K562 (cell line): ENCODE measurements around the gene SLC5A4. TPM values are rescaled to one million over a fixed set of nuclear protein-coding genes. Genes with fewer than 3 reads are reported as not detected.

Experiments
- GTF2F1 ChIP-seq: IDR thresholded peaks from 2 replicates; pipeline ENCODE4 v1.6.1; 2011; ENCODE audit warnings: low read depth, low read length, improper control_type of control experiment
- MCM2 ChIP-seq: fragments of 450-650 bp; IDR thresholded peaks from 2 replicates; pipeline ENCODE4 v1.6.1; 2017; ENCODE audit warnings: low read depth, mild to moderate bottlenecking
- TOE1 ChIP-seq, 2 experiments: fragments of 450-650 bp in 1 of 2; sonication (generic) in 1 of 2; formaldehyde crosslinking in 1 of 2; IDR thresholded peaks; 2 replicates each; pipeline versions ENCODE4 v1.7.1 to v1.8.0; 2016 to 2022; ENCODE audit warnings: borderline replicate concordance in 2 of 2, mild to moderate bottlenecking in 2 of 2, antibody characterized with exemption in 1 of 2, inconsistent platforms in 1 of 2, low read depth in 1 of 2, missing genetic modification reagents in 1 of 2, moderate library complexity in 1 of 2
- ZFP30 ChIP-seq: fragments of 250-450 bp; sonication (Bioruptor Pico); IDR thresholded peaks from 2 replicates; pipeline ENCODE4 v1.8.0; 2022; ENCODE audit warnings: moderate library complexity, mild to moderate bottlenecking, inconsistent platforms, borderline replicate concordance
- ZNF407 ChIP-seq: fragments of 450-650 bp; IDR thresholded peaks from 2 replicates; pipeline ENCODE4 v1.6.1; 2016; ENCODE audit warnings: low read depth
- polyA plus RNA-seq, 8 experiments: library from polyadenylated mRNA; depleted of rRNA in 4 of 8; stranded (reverse) in 5 of 8; unstranded in 3 of 8; fragments of >200 nt; fragmentation: Nextera tagmentation in 2 of 8; fragmentation: Illumina TruSeq in 1 of 8; extraction: Ambion mirVana in 2 of 8; extraction: Trizol in 1 of 8; gene quantifications; 2 replicates each; pipeline versions ENCODE4 v1.2.1 to v1.2.3, GENCODE V29; 2011 to 2014; ENCODE audit warnings: inconsistent platforms in 1 of 8, missing spikeins in 1 of 8
- total RNA-seq, 7 experiments: library from RNA; depleted of rRNA in 6 of 7; stranded (reverse); fragments of >200 nt in 6 of 7; fragmentation: Illumina TruSeq in 2 of 7; extraction: Trizol in 2 of 7; gene quantifications; 2 replicates each; pipeline versions ENCODE4 v1.2.1 to v1.2.3, GENCODE V29; 2011 to 2021; ENCODE audit warnings: low replicate concordance in 1 of 7
- TF ChIP-seq, protein P1 (sequence below): fragments of 450-650 bp; IDR thresholded peaks from 2 replicates; pipeline ENCODE4 v1.6.1; 2016
- TF ChIP-seq, protein P2 (sequence below): fragments of 250-450 bp; sonication (Bioruptor Pico); IDR thresholded peaks from 2 replicates; pipeline ENCODE4 v1.5.0; 2022; ENCODE audit warnings: mild to moderate bottlenecking

The SLC5A4 gene
- total and polyA plus RNA-seq, 9 of the 15 experiments (the other 6 are each of a cell fraction or from before 2014, with no cell fraction given): not detected

DNA sequence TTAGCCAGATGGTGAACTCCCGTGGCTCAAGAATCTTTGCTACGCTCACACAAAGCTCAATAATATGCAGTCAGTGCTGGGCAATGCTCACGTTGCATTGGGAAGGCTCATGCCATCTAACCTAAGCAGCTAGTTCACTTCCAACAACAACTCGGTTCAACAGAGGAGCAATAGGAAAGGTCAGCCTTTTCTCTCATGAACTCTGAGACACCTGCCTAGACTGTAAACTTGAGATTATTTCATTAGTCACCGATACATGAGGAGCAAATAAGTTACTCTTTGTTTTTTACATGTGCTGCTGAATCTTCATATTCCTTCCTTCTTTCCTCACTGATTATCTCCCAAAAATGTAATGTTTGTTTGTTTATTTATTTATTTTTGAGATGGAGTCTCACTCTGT is 9.0 kb downstream of the SLC5A4 start (continued):
- no peak for TF ChIP-seq TOE1 (IDR thresholded peaks at IDR 0.05; ENCODE audit: borderline replicate concordance)
- no peak for TF ChIP-seq TOE1 (CRISPR knock-in tag; IDR thresholded peaks at IDR 0.05; ENCODE audit: borderline replicate concordance, low read depth)
- TF ChIP-seq ZFP30: no peak
- no peak for TF ChIP-seq MCM2
- TF ChIP-seq, protein P1, sequence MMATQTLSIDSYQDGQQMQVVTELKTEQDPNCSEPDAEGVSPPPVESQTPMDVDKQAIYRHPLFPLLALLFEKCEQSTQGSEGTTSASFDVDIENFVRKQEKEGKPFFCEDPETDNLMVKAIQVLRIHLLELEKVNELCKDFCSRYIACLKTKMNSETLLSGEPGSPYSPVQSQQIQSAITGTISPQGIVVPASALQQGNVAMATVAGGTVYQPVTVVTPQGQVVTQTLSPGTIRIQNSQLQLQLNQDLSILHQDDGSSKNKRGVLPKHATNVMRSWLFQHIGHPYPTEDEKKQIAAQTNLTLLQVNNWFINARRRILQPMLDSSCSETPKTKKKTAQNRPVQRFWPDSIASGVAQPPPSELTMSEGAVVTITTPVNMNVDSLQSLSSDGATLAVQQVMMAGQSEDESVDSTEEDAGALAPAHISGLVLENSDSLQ: no peak
- TF ChIP-seq, protein P2, sequence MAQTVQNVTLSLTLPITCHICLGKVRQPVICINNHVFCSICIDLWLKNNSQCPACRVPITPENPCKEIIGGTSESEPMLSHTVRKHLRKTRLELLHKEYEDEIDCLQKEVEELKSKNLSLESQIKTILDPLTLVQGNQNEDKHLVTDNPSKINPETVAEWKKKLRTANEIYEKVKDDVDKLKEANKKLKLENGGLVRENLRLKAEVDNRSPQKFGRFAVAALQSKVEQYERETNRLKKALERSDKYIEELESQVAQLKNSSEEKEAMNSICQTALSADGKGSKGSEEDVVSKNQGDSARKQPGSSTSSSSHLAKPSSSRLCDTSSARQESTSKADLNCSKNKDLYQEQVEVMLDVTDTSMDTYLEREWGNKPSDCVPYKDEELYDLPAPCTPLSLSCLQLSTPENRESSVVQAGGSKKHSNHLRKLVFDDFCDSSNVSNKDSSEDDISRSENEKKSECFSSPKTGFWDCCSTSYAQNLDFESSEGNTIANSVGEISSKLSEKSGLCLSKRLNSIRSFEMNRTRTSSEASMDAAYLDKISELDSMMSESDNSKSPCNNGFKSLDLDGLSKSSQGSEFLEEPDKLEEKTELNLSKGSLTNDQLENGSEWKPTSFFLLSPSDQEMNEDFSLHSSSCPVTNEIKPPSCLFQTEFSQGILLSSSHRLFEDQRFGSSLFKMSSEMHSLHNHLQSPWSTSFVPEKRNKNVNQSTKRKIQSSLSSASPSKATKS: no peak
- TF ChIP-seq GTF2F1: no peak
- TF ChIP-seq ZNF407: no peak
